ENCODE measurements around the gene RABGAP1L. TPM values are rescaled to one million over a fixed set of nuclear protein-coding genes. Genes with fewer than 3 reads are reported as not detected.

RABGAP1L gene
- total RNA-seq, 1 donor from 2014 or later, result 48.5 TPM

DNA sequence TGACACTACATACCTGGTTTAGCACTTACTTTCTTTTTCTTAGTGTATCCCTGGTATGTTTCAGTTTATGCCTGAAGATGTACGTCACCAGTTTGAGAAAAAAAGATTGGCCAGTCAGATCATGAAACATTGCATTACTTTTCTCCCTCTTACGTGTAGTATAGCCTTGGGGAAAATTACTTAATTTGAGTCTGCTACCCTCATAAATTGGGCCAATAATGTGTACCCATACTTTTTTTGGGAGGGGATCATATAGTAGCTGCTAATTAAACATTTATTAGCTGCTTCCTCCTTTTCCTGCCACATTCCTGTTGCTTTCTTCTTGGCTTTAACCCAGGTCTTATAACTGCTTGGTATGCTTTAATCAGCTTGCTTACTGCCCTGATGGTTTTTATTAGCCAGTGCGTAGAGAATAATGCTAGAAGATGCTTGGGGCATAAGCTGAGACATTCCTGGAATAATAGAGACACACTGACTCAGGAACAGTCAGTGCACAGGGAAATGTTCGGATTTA lies 32.1 kb downstream of the RABGAP1L start:
- peaks cover 7% of the 10 kb centered on the region for H3K36me3 Mint-ChIP-seq
- peaks cover 27% of the 10 kb centered on the region for H3K4me1 Mint-ChIP-seq
- H3K4me3 Mint-ChIP-seq, result no peak overlapping the region
- no peak for DNase-seq (ENCODE audit: low spot score in 2 of 2, unreplicated experiment in 2 of 2)
- TF ChIP-seq, protein P1, sequence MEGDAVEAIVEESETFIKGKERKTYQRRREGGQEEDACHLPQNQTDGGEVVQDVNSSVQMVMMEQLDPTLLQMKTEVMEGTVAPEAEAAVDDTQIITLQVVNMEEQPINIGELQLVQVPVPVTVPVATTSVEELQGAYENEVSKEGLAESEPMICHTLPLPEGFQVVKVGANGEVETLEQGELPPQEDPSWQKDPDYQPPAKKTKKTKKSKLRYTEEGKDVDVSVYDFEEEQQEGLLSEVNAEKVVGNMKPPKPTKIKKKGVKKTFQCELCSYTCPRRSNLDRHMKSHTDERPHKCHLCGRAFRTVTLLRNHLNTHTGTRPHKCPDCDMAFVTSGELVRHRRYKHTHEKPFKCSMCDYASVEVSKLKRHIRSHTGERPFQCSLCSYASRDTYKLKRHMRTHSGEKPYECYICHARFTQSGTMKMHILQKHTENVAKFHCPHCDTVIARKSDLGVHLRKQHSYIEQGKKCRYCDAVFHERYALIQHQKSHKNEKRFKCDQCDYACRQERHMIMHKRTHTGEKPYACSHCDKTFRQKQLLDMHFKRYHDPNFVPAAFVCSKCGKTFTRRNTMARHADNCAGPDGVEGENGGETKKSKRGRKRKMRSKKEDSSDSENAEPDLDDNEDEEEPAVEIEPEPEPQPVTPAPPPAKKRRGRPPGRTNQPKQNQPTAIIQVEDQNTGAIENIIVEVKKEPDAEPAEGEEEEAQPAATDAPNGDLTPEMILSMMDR (IDR thresholded peaks at IDR 0.05; ENCODE audit: unreplicated experiment), result no peak
- peak overlapping the region; percentile 27 for H3K27ac Mint-ChIP-seq
- no peaks in the 10 kb centered on the region for H3K27me3 Mint-ChIP-seq (ENCODE audit: low read depth)
- peaks cover 8% of the 10 kb centered on the region for H3K9me3 Mint-ChIP-seq

DNA sequence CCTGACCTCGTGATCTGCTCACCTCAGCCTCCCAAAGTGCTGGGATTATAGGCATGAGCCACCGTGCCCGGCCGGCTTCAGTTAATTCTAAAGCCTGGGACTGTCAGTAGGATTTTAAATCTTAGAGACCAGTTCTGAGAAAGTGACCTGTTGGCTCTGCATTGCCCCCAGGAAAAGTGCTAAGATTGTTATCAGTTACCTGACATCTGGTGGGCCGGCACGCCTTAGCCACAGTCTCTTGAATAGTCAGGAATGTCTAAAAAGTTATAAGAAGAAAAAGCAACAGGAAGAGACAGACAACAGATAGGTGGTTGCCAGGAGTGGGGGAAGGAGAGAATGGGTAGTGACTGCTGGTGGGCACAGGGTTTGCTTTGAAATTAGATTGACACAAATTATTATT lies 35.1 kb downstream of the RABGAP1L start:
- DNase-seq (ENCODE audit: low spot score in 2 of 2, unreplicated experiment in 2 of 2), result no peak
- no peaks in the 10 kb centered on the region for H3K27me3 Mint-ChIP-seq (ENCODE audit: low read depth)

DNA sequence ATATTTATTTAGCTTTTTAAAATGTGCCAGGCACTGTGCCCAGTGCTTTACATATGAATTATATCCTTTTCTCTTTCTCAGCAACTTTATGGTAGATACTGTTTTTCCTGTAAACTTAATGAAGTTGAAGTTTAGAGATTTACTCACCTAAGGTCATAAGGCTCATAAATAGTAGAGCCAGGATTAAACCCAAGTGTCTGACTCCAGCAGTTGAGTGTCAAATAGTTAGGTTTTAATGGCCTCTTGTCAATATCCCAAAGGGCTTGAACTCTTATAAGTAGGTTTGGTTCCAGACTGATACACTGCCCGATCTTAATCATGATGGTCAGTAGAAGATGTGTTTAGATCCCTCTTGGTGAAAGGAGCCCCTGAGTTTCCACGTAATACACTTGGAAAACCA lies 37.8 kb downstream of the RABGAP1L start:
- Mint-ChIP-seq H3K27ac (no peak overlapping the region), H3K4me1 (peaks cover 10% of the 10 kb centered on the region), H3K4me3 (no peak overlapping the region), H3K36me3 (peaks cover 2% of the 10 kb centered on the region), H3K27me3 (ENCODE audit: low read depth) (no peaks in the 10 kb centered on the region), H3K9me3 (no peaks in the 10 kb centered on the region)
- DNase-seq (ENCODE audit: low spot score in 2 of 2, unreplicated experiment in 2 of 2), result no peak
- TF ChIP-seq, protein P1 (IDR thresholded peaks at IDR 0.05; ENCODE audit: unreplicated experiment), result no peak

More for the DNA sequence above, 35.1 kb downstream of the RABGAP1L start:
- no peak overlapping the region for H3K4me3 Mint-ChIP-seq
- peaks cover 24% of the 10 kb centered on the region for H3K4me1 Mint-ChIP-seq
- no peaks in the 10 kb centered on the region for H3K36me3 Mint-ChIP-seq
- no peaks in the 10 kb centered on the region for H3K9me3 Mint-ChIP-seq
- H3K27ac Mint-ChIP-seq, result no peak overlapping the region
- TF ChIP-seq, protein P1 (IDR thresholded peaks at IDR 0.05; ENCODE audit: unreplicated experiment), result no peak

DNA sequence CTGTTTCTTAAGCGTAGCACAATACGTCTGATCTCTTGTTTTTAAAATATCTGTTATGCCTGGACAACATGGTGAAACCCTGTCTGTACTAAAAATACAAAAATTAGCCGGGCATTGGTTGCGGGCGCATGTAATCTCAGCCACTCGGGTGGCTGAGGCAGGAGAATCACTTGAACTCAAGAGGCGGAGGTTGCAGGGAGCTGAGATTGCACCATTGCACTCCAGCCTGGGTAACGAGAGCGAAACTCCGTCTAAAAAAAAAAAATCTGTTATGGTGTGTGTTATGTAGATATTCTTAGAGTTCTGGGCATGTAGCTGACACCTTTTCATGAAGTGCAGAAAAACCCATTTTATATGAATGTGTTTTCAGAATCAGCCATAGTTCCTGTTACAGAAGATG lies 38.2 kb downstream of the RABGAP1L start:
- no peak for DNase-seq (ENCODE audit: low spot score in 2 of 2, unreplicated experiment in 2 of 2)
- Mint-ChIP-seq H3K9me3 (no peaks in the 10 kb centered on the region), H3K27me3 (ENCODE audit: low read depth) (no peaks in the 10 kb centered on the region), H3K4me1 (peaks cover 9% of the 10 kb centered on the region), H3K27ac (no peak overlapping the region), H3K4me3 (no peak overlapping the region), H3K36me3 (peaks cover 2% of the 10 kb centered on the region)
- TF ChIP-seq, protein P1 (IDR thresholded peaks at IDR 0.05; ENCODE audit: unreplicated experiment), result no peak

DNA sequence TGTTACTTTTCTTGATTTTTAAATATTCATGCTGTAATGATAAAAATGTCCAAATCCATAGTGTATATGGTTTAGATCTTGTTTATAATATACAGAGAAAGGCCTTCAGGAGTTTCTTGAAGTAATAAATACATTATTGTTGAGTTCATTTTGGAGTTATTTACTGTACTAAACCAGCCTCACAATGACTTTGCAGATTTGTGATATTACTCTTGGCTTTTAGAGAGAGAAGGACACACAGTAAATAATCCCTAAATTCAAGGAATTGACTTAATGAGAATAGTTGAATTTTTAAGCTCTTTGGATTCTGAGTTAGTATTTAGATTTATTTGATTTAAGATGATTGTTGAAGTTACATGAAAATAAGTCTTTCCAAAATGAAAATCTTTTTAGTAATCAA lies 38.9 kb downstream of the RABGAP1L start:
- Mint-ChIP-seq H3K36me3 (peaks cover 6% of the 10 kb centered on the region), H3K27me3 (ENCODE audit: low read depth) (no peaks in the 10 kb centered on the region), H3K27ac (no peak overlapping the region), H3K4me3 (no peak overlapping the region), H3K9me3 (peaks cover 5% of the 10 kb centered on the region), H3K4me1 (peaks cover 9% of the 10 kb centered on the region)
- DNase-seq (ENCODE audit: low spot score in 2 of 2, unreplicated experiment in 2 of 2), result no peak
- TF ChIP-seq, protein P1 (IDR thresholded peaks at IDR 0.05; ENCODE audit: unreplicated experiment), result no peak

DNA sequence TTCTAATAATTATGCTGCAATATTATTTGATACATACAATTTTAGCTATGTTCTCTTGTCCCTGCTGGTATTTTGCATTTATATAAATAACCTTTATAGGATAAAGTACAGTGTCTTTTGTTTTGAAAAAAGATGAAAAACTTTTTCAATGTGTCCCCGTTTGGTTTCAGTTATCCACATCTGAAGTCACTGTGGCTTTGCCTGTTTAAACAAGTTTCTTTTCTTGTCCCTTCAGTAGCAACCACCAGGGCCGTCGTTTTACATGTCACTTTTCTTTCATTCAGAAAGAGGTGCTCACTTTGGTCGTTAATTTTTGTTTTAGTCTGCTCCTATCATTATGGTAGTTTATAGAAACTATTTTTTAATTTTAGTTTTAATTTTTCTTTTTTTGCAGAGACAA lies 41.4 kb downstream of the RABGAP1L start:
- TF ChIP-seq, protein P1 (IDR thresholded peaks at IDR 0.05; ENCODE audit: unreplicated experiment), result no peak
- DNase-seq (ENCODE audit: low spot score in 2 of 2, unreplicated experiment in 2 of 2), result no peak

More for the DNA sequence above, 41.4 kb downstream of the RABGAP1L start:
- Mint-ChIP-seq H3K9me3 (peaks cover 14% of the 10 kb centered on the region), H3K4me1 (no peaks in the 10 kb centered on the region), H3K27me3 (ENCODE audit: low read depth) (no peaks in the 10 kb centered on the region), H3K4me3 (no peak overlapping the region), H3K27ac (no peak overlapping the region), H3K36me3 (peaks cover 6% of the 10 kb centered on the region)
